ENCODE results near the gene GRAP. TPM values are rescaled to one million over a fixed set of nuclear protein-coding genes. Genes with fewer than 3 reads are reported as not detected.

GRAP gene
- total and polyA plus RNA-seq, 7 donors = 0.71 to 2.2 (median 1.7) TPM

- Histone ChIP-seq H3K4me3 (no peak overlapping the region), H3K27ac (no peak overlapping the region), H3K27me3 (ENCODE audit: insufficient read depth in 3 of 3, low read length in 2 of 3) (no peaks in the 10 kb centered on the region), H3K36me3 (ENCODE audit: insufficient read depth in 1 of 2, low read depth in 1 of 2) (peaks cover 2 to 7% of the 10 kb centered on the region in 2 donors), H3K4me1 (no peaks in the 10 kb centered on the region), H3K9me3 (no peaks in the 10 kb centered on the region)
- ATAC-seq (no peak), DNase-seq (no peak)
- intact Hi-C loops (cut with DNase I) = no loop called here
- 84 to 86% (median 85%) methylated on average over 4 of the region's 4 CpGs for WGBS, 3 donors
- TF ChIP-seq, protein P1, sequence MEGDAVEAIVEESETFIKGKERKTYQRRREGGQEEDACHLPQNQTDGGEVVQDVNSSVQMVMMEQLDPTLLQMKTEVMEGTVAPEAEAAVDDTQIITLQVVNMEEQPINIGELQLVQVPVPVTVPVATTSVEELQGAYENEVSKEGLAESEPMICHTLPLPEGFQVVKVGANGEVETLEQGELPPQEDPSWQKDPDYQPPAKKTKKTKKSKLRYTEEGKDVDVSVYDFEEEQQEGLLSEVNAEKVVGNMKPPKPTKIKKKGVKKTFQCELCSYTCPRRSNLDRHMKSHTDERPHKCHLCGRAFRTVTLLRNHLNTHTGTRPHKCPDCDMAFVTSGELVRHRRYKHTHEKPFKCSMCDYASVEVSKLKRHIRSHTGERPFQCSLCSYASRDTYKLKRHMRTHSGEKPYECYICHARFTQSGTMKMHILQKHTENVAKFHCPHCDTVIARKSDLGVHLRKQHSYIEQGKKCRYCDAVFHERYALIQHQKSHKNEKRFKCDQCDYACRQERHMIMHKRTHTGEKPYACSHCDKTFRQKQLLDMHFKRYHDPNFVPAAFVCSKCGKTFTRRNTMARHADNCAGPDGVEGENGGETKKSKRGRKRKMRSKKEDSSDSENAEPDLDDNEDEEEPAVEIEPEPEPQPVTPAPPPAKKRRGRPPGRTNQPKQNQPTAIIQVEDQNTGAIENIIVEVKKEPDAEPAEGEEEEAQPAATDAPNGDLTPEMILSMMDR (IDR thresholded peaks at IDR 0.05) = no peak
These were observed 69.7 kb downstream of the GRAP start for GRCh38 chr17:18977021-18977420.

DNA sequence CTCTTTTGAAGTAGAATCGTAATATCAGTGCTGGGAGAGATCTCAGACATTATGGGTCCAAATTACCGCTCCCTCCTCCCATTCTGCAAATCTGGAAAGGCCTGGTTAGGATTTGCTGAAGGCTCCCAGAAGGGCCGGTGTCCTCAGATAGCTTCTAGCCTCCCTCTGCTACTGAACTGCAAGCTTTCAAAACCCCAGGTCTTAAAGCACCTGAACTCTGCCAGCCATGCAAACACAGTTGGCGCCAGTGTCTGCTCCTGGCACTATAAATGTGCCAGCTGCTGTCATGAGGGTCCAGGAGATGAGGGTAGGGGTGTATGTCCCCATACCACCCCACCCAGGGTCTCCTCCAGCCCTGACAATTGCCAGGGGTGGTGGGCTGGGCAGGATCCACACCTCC is 70.6 kb downstream of the GRAP start:
- intact Hi-C loops (cut with DNase I) = no loop called here
- TF ChIP-seq, protein P1 (IDR thresholded peaks at IDR 0.05) = no peak
- DNase-seq (no peak), ATAC-seq (no peak)
- peaks cover 2 to 7% of the 10 kb centered on the region in 2 donors for H3K36me3 ChIP-seq (ENCODE audit: insufficient read depth in 1 of 2, low read depth in 1 of 2)
- H3K4me1 ChIP-seq = no peaks in the 10 kb centered on the region
- no peak overlapping the region for H3K4me3 ChIP-seq
- H3K27me3 ChIP-seq (ENCODE audit: insufficient read depth in 3 of 3, low read length in 2 of 3) = no peaks in the 10 kb centered on the region
- H3K9me3 ChIP-seq = no peaks in the 10 kb centered on the region
- no peak overlapping the region for H3K27ac ChIP-seq
- WGBS, 3 donors = 74 to 85% (median 76%) methylated on average over 4 of the region's 4 CpGs

GRCh38 chr17:18975597-18975996 is 71.2 kb downstream of the GRAP start:
- TF ChIP-seq, protein P1 (IDR thresholded peaks at IDR 0.05) = no peak
- no peaks in the 10 kb centered on the region for H3K4me1 ChIP-seq
- peaks cover 2 to 7% of the 10 kb centered on the region in 2 donors for H3K36me3 ChIP-seq (ENCODE audit: insufficient read depth in 1 of 2, low read depth in 1 of 2)
- ATAC-seq (no peak), DNase-seq (no peak)
- H3K4me3 ChIP-seq = no peak overlapping the region
- WGBS, 3 donors = 86 to 90% (median 89%) methylated on average over 13 of the region's 13 CpGs
- no peaks in the 10 kb centered on the region for H3K9me3 ChIP-seq
- H3K27me3 ChIP-seq (ENCODE audit: insufficient read depth in 3 of 3, low read length in 2 of 3) = no peaks in the 10 kb centered on the region
- intact Hi-C loops (cut with DNase I) = no loop called here
- no peak overlapping the region for H3K27ac ChIP-seq

- Histone ChIP-seq H3K4me1 (no peaks in the 10 kb centered on the region), H3K27me3 (ENCODE audit: insufficient read depth in 3 of 3, low read length in 2 of 3) (no peaks in the 10 kb centered on the region), H3K9me3 (no peaks in the 10 kb centered on the region), H3K4me3 (no peak overlapping the region), H3K27ac (no peak overlapping the region), H3K36me3 (ENCODE audit: insufficient read depth in 1 of 2, low read depth in 1 of 2) (peaks cover 2 to 7% of the 10 kb centered on the region in 2 donors)
- WGBS, 3 donors = 80 to 87% (median 84%) methylated on average over 10 of the region's 10 CpGs
- ATAC-seq (no peak), DNase-seq (no peak)
- intact Hi-C loops (cut with DNase I) = no loop called here
- TF ChIP-seq, protein P1 (IDR thresholded peaks at IDR 0.05) = no peak
These were observed 72.2 kb downstream of the GRAP start for GRCh38 chr17:18974407-18975149.

GRCh38 chr17:18971801-18972200 is 75.0 kb downstream of the GRAP start:
- 89 to 100% (median 95%) methylated on average over 7 of the region's 7 CpGs for WGBS, 3 donors
- no peaks in the 10 kb centered on the region for H3K27me3 ChIP-seq (ENCODE audit: insufficient read depth in 3 of 3, low read length in 2 of 3)
- H3K4me1 ChIP-seq = peaks cover 7% of the 10 kb centered on the region
- H3K9me3 ChIP-seq = no peaks in the 10 kb centered on the region
- DNase-seq (no peak), ATAC-seq (no peak)
- intact Hi-C loops (cut with DNase I) = no loop called here
- no peaks in the 10 kb centered on the region for H3K36me3 ChIP-seq (ENCODE audit: insufficient read depth in 1 of 2, low read depth in 1 of 2)
- H3K27ac ChIP-seq = no peak overlapping the region
- H3K4me3 ChIP-seq = no peak overlapping the region
- TF ChIP-seq, protein P1 (IDR thresholded peaks at IDR 0.05) = no peak
